K562 (cell line): ENCODE measurements around the gene TBC1D5. TPM values are rescaled to one million over a fixed set of nuclear protein-coding genes. Genes with fewer than 3 reads are reported as not detected.

Source experiments
- ARNT ChIP-seq, 2 experiments: fragments of 450-650 bp; IDR thresholded peaks; 2 replicates each; pipeline ENCODE4 v1.6.1; 2016; ENCODE audit warnings: mild to moderate bottlenecking in 1 of 2
- CREBBP ChIP-seq: IDR thresholded peaks from one replicate; pipeline ENCODE4 v1.6.1; 2012; ENCODE audit warnings: low read depth, mild to moderate bottlenecking, control low read depth, inconsistent platforms, low read length
- ETV1 ChIP-seq: fragments of 450-650 bp; conservative IDR thresholded peaks from 2 replicates; pipeline ENCODE4 v1.6.1; 2016; ENCODE audit warnings: missing genetic modification characterization, control low read depth, low read depth, missing compliant biosample characterization
- MBD2 ChIP-seq: sonication (generic); IDR thresholded peaks from 2 replicates; pipeline ENCODE4 v1.6.1; 2016; ENCODE audit warnings: low read depth, borderline replicate concordance
- MXI1 ChIP-seq: IDR thresholded peaks from 2 replicates; pipeline ENCODE4 v1.6.1; 2011; ENCODE audit warnings: low read depth, mild to moderate bottlenecking, improper control_type of control experiment, low read length
- NR3C1 ChIP-seq: sonication (generic); formaldehyde crosslinking; IDR thresholded peaks from 2 replicates; pipeline ENCODE4 v1.8.1; 2022; ENCODE audit warnings: missing genetic modification reagents
- SIN3B ChIP-seq: fragments of 450-650 bp; IDR thresholded peaks from 2 replicates; pipeline ENCODE4 v1.6.1; 2017; ENCODE audit warnings: low read depth, mild to moderate bottlenecking, moderate library complexity
- SMARCA4 ChIP-seq: fragments of 450-650 bp; IDR thresholded peaks from 2 replicates; pipeline ENCODE4 v1.6.1; 2016
- SNIP1 ChIP-seq: fragments of 450-650 bp; IDR thresholded peaks from 2 replicates; pipeline ENCODE4 v1.7.1; 2017; ENCODE audit warnings: low read depth, mild to moderate bottlenecking
- SP1 ChIP-seq: sonication (generic); formaldehyde crosslinking; IDR thresholded peaks from 2 replicates; pipeline ENCODE4 v1.8.1; 2022; ENCODE audit warnings: mild to moderate bottlenecking, missing genetic modification reagents
- SRSF1 ChIP-seq: fragments of 200-400 bp; formaldehyde crosslinking; IDR thresholded peaks from 2 replicates; pipeline ENCODE4 v1.6.1; 2017; ENCODE audit warnings: mild to moderate bottlenecking, low read depth, low read length, moderate library complexity
- ZFX ChIP-seq: sonication (generic); formaldehyde crosslinking; IDR thresholded peaks from 2 replicates; pipeline ENCODE4 v1.8.0; 2022; ENCODE audit warnings: mild to moderate bottlenecking, missing genetic modification reagents, moderate library complexity
- ZNF12 ChIP-seq: sonication (generic); formaldehyde crosslinking; IDR thresholded peaks from 2 replicates; pipeline ENCODE4 v1.4.0; 2020; ENCODE audit warnings: mild to moderate bottlenecking, missing genetic modification reagents
- ZNF324 ChIP-seq: fragments of 250-450 bp; sonication (Bioruptor Pico); IDR thresholded peaks from 2 replicates; pipeline ENCODE4 v1.4.0; 2020; ENCODE audit warnings: mild to moderate bottlenecking
- ZNF354B ChIP-seq: fragments of 250-450 bp; sonication (Bioruptor Pico); IDR thresholded peaks from 2 replicates; pipeline ENCODE4 v1.4.0; 2020
- polyA plus RNA-seq, 8 experiments: library from polyadenylated mRNA; depleted of rRNA in 4 of 8; stranded (reverse) in 5 of 8; unstranded in 3 of 8; fragments of >200 nt; fragmentation: Nextera tagmentation in 2 of 8; fragmentation: Illumina TruSeq in 1 of 8; extraction: Ambion mirVana in 2 of 8; extraction: Trizol in 1 of 8; gene quantifications; 2 replicates each; pipeline versions ENCODE4 v1.2.1 to v1.2.3, GENCODE V29; 2011 to 2014; ENCODE audit warnings: inconsistent platforms in 1 of 8, missing spikeins in 1 of 8
- total RNA-seq, 7 experiments: library from RNA; depleted of rRNA in 6 of 7; stranded (reverse); fragments of >200 nt in 6 of 7; fragmentation: Illumina TruSeq in 2 of 7; extraction: Trizol in 2 of 7; gene quantifications; 2 replicates each; pipeline versions ENCODE4 v1.2.1 to v1.2.3, GENCODE V29; 2011 to 2021; ENCODE audit warnings: low replicate concordance in 1 of 7
- TF ChIP-seq, protein P1 (sequence below): sonication (generic); formaldehyde crosslinking; IDR thresholded peaks from 2 replicates; pipeline ENCODE4 v1.8.0; 2022; ENCODE audit warnings: mild to moderate bottlenecking, missing genetic modification reagents
- TF ChIP-seq, protein P2 (sequence below): sonication (generic); formaldehyde crosslinking; IDR thresholded peaks from 2 replicates; pipeline ENCODE4 v1.8.1; 2023; ENCODE audit warnings: mild to moderate bottlenecking, missing genetic modification reagents
- TF ChIP-seq, protein P3 (sequence below): sonication (generic); formaldehyde crosslinking; IDR thresholded peaks from 2 replicates; pipeline ENCODE4 v1.8.1; 2022; ENCODE audit warnings: missing genetic modification reagents
- TF ChIP-seq, protein P4 (sequence below): fragments of 450-650 bp; IDR thresholded peaks from 2 replicates; pipeline ENCODE4 v1.7.1; 2018; ENCODE audit warnings: mild to moderate bottlenecking, low read depth; ENCODE audit not compliant: partially characterized antibody

The TBC1D5 gene
- total and polyA plus RNA-seq, 9 of the 15 experiments (the other 6 are each of a cell fraction or from before 2014, with no cell fraction given), result 2.9 to 38.1 (median 25.6) TPM

DNA sequence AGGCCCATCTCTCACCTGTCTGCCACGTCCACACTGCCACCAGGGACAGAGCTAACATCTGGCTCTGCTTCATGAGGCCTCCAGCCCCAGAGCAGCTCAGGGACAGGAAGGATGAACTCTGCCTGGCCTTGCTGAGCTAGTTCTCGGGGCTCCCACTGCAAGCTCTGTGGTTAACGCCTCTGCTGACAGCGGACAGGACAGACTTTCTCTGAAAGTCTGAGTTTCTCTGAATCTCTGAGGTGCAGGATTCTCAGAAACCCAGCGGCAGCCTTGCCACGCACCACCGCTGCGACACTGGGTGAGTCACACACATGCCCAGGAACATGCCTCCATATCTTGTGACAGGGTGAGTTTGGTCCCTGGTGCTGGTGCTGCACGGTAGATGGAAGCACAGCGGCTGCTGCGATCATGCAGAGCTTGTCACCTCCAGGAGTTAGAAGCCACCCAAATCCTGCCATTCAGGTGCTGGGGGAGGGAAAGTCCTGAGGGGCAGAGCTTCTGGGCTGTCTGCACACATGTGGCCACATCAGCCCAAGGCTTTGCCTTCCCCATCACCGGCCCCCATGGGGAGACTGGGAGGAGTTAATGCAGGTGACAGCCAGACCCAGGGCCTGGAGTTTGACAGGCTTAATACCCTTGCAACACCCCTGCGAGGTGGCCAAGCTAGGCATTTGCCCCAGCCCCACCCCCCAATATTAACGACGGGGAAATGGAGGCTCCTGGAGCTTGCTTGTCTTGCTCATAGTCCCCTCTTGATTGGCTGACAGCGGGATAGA, 590.6 kb downstream of the TBC1D5 start (continued):
- TF ChIP-seq NR3C1 (CRISPR knock-in tag) (no peak), SIN3B (no peak), ARNT (IDR thresholded peaks at IDR 0.05) (no peak), MXI1 (no peak), CREBBP (no peak), ZNF354B (no peak), ZNF12 (no peak), SP1 (CRISPR knock-in tag) (no peak), SRSF1 (no peak), SMARCA4 (peak; percentile 38; the same call in 1 of the 2 replicates), ETV1 (no peak), ZFX (no peak), ZNF324 (CRISPR knock-in tag) (no peak), SNIP1 (no peak), MBD2 (no peak)
- TF ChIP-seq, protein P1, sequence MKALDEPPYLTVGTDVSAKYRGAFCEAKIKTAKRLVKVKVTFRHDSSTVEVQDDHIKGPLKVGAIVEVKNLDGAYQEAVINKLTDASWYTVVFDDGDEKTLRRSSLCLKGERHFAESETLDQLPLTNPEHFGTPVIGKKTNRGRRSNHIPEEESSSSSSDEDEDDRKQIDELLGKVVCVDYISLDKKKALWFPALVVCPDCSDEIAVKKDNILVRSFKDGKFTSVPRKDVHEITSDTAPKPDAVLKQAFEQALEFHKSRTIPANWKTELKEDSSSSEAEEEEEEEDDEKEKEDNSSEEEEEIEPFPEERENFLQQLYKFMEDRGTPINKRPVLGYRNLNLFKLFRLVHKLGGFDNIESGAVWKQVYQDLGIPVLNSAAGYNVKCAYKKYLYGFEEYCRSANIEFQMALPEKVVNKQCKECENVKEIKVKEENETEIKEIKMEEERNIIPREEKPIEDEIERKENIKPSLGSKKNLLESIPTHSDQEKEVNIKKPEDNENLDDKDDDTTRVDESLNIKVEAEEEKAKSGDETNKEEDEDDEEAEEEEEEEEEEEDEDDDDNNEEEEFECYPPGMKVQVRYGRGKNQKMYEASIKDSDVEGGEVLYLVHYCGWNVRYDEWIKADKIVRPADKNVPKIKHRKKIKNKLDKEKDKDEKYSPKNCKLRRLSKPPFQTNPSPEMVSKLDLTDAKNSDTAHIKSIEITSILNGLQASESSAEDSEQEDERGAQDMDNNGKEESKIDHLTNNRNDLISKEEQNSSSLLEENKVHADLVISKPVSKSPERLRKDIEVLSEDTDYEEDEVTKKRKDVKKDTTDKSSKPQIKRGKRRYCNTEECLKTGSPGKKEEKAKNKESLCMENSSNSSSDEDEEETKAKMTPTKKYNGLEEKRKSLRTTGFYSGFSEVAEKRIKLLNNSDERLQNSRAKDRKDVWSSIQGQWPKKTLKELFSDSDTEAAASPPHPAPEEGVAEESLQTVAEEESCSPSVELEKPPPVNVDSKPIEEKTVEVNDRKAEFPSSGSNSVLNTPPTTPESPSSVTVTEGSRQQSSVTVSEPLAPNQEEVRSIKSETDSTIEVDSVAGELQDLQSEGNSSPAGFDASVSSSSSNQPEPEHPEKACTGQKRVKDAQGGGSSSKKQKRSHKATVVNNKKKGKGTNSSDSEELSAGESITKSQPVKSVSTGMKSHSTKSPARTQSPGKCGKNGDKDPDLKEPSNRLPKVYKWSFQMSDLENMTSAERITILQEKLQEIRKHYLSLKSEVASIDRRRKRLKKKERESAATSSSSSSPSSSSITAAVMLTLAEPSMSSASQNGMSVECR, result no peak
- TF ChIP-seq, protein P2, sequence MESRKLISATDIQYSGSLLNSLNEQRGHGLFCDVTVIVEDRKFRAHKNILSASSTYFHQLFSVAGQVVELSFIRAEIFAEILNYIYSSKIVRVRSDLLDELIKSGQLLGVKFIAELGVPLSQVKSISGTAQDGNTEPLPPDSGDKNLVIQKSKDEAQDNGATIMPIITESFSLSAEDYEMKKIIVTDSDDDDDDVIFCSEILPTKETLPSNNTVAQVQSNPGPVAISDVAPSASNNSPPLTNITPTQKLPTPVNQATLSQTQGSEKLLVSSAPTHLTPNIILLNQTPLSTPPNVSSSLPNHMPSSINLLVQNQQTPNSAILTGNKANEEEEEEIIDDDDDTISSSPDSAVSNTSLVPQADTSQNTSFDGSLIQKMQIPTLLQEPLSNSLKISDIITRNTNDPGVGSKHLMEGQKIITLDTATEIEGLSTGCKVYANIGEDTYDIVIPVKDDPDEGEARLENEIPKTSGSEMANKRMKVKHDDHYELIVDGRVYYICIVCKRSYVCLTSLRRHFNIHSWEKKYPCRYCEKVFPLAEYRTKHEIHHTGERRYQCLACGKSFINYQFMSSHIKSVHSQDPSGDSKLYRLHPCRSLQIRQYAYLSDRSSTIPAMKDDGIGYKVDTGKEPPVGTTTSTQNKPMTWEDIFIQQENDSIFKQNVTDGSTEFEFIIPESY (CRISPR knock-in tag), result no peak
- TF ChIP-seq, protein P3, sequence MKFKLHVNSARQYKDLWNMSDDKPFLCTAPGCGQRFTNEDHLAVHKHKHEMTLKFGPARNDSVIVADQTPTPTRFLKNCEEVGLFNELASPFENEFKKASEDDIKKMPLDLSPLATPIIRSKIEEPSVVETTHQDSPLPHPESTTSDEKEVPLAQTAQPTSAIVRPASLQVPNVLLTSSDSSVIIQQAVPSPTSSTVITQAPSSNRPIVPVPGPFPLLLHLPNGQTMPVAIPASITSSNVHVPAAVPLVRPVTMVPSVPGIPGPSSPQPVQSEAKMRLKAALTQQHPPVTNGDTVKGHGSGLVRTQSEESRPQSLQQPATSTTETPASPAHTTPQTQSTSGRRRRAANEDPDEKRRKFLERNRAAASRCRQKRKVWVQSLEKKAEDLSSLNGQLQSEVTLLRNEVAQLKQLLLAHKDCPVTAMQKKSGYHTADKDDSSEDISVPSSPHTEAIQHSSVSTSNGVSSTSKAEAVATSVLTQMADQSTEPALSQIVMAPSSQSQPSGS (CRISPR knock-in tag), result no peak
- TF ChIP-seq, protein P4, sequence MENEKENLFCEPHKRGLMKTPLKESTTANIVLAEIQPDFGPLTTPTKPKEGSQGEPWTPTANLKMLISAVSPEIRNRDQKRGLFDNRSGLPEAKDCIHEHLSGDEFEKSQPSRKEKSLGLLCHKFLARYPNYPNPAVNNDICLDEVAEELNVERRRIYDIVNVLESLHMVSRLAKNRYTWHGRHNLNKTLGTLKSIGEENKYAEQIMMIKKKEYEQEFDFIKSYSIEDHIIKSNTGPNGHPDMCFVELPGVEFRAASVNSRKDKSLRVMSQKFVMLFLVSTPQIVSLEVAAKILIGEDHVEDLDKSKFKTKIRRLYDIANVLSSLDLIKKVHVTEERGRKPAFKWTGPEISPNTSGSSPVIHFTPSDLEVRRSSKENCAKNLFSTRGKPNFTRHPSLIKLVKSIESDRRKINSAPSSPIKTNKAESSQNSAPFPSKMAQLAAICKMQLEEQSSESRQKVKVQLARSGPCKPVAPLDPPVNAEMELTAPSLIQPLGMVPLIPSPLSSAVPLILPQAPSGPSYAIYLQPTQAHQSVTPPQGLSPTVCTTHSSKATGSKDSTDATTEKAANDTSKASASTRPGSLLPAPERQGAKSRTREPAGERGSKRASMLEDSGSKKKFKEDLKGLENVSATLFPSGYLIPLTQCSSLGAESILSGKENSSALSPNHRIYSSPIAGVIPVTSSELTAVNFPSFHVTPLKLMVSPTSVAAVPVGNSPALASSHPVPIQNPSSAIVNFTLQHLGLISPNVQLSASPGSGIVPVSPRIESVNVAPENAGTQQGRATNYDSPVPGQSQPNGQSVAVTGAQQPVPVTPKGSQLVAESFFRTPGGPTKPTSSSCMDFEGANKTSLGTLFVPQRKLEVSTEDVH, result no peak
